IPS DF 4.7 (cell line): ENCODE measurements around the gene SLC38A11.

Source experiments
- DNase-seq: peaks from one replicate; pipeline ENCODE4 v3.0.0-alpha.2; 2013; ENCODE audit warnings: low spot score; ENCODE audit errors: extremely low read depth

The SLC38A11 gene

DNA sequence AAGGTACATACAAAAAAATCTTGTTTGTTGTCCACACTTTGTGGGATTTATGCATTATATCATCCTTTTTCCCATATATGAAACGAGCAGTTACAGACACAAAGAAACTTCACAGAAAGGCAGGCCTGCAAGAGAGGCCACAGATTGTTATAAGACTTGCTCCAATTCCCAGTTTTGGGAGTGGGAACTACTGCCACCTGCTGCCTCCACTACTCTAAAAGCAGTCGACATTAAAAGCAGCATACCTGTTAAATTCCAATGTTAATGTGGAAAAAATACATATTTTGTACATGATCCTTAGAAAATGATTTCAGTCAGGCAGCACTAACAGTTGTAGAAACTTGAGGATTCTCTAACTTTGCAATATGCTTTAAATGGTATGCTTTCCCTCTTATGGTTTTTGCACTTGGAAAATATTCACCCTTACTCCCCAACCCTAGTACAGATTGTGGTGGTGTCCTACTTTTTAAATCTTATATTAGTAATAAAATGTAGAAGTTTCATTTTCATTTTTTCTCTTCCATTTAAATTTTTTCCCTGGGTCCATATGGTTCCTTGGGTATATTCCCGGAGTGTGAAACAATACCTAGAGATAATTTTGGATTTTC, 37.9 kb downstream of the SLC38A11 start:
- DNase-seq: no peak

DNA sequence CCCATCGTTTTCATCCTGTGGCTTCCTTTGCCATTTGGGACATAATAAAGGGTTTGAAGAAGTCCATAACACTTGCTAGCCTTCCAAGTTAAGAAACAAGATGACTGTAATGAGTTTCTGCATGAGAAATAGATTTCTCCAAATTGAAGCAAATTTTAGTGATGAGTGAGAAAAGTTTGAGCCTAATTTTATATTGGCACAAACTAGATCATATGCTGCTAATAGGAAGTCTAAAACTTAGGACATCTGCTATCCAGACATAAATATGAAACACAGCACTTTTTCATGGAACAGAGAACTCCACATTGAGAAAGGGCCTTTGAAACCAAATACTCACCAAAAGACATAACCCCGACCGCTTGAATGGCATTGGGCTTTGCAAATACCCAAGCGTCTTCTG, 39.8 kb downstream of the SLC38A11 start:
- DNase-seq: no peak

DNA sequence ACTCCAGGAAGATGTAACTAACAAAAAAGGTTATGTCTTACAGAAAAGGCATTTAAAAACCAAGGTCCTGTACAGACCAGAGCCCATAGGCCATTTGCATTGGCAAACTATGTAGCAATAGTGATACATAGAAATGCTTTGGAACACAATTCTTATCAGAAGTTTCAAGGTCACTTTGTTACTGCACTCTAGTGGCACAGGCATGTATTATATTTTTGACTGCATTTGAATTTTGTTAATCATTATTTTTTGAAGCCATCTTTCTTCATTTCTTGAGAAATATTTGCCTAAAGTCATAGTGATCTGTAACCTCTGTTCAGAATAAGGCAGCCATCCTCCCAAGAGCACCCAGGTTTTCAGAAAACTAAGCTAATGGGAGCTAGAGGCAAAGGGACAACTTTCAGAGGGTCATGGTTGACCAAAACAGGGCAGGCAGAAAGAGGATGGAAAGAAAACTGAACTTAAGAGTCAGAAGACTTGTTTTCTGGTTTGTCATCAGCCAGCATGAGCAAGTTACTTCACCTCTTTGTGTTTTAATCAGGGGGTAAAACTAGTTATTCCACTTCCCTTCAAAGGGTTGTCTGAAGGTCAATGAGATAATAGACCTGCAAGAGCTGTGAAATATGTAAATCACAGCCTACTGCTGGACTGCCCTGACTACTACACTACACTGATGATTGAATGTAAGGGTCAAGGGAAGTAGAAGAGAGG, 41.5 kb downstream of the SLC38A11 start:
- no peak for DNase-seq

DNA sequence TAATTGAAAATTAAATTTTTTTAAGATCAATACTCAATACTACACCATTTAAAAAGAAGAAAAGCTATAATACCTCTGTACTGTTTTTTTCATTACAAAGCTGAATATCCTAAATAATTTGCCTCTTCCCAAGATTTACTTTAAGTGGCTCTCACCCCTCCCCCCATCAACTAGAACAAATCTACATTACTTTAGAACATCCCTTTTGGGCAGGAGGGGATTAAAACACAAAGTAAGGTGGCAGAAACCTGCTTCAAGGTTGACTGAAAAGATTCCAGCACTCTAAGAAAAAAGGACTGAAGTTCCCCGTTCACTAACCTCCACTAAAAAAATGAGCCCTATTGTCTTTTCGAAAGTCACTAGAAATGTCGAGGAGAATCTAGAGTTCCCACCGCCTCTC, 42.3 kb downstream of the SLC38A11 start:
- DNase-seq: no peak

- DNase-seq: no peak
Measured at GRCh38 chr2:164911832-164912231, 43.5 kb downstream of the SLC38A11 start.

- no peak for DNase-seq
Measured at GRCh38 chr2:164910101-164910899, 45.0 kb downstream of the SLC38A11 start.

- DNase-seq: no peak
Measured at GRCh38 chr2:164906947-164907346, 48.4 kb downstream of the SLC38A11 start.

DNA sequence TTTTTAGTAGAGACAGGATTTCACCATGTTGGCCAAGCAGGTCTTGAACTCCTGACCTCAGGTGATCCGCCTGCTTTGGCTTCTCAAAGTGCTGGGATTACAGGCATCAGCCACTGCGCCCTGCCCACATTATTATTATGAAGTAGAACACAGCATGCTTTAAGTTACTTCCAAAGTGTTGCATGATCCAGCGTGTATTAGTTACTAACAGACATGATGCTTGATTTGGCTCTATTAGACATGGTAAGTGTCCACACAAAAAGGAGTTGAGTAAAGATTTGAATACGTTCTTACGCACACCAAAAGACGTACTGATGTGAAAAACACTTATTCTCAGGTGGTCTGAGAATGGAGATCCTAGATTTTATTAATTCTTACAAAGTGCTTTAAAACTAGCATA, 50.0 kb downstream of the SLC38A11 start:
- no peak for DNase-seq

- DNase-seq: no peak
Measured at GRCh38 chr2:164903951-164904350, 51.4 kb downstream of the SLC38A11 start.

GRCh38 chr2:164903204-164903603, 52.1 kb downstream of the SLC38A11 start:
- DNase-seq: no peak

- DNase-seq: no peak
Measured at GRCh38 chr2:164899121-164899520, 56.2 kb downstream of the SLC38A11 start.

DNA sequence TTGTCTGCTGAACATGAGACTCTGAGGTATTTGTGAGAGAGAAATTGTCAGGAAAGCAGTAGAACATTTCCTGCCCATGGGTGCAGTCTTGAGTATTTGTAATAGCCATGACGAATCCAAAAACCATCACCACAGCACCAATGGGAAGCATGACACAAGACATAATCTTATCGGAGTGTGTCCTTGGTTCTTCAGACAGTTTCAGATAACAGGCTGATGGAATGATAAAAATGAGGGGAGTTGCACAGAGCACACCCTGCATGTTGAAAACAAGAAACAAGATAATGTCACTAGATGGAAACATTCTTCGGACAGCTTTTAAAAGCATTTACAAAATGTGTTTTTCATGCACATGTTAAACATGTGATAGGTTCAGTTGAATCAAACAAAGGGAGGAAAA, 56.9 kb downstream of the SLC38A11 start:
- no peak for DNase-seq

DNA sequence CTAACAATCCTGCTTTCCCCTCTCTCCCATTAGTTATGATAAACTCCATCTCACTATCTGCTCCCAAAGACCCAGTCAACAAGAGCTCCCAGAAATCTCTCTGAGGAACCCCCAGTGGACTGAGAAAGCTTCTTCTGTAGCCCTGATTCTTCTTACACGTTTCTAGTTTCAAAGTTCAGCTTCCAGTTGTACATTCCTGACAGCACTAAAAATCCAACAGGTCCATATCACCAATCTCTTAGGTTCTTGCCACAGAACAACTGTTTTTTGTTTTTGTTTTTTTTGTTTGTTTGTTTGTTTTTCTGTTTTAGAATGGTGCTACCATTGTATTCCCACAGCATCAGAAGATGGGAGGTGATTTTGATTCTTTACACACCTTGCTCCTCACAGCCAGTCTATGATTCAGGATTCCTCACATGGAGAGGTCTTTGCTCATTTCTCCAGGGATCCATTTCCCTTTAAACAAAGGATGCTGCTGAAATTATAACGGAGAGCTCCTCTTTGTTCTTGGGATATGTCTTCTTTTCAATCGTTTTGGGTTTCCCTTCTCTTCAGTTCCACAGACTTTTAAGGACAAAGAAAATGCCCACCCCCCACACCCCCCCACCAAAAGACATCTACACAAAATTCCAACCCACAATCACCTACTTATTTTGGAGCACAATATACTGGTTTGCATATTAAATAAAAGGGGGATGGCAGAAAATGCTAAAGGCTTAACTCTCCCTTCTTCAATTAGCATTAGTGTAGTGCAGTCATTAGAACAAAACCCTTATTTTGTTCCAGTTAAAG, 57.7 kb downstream of the SLC38A11 start:
- DNase-seq: no peak

DNA sequence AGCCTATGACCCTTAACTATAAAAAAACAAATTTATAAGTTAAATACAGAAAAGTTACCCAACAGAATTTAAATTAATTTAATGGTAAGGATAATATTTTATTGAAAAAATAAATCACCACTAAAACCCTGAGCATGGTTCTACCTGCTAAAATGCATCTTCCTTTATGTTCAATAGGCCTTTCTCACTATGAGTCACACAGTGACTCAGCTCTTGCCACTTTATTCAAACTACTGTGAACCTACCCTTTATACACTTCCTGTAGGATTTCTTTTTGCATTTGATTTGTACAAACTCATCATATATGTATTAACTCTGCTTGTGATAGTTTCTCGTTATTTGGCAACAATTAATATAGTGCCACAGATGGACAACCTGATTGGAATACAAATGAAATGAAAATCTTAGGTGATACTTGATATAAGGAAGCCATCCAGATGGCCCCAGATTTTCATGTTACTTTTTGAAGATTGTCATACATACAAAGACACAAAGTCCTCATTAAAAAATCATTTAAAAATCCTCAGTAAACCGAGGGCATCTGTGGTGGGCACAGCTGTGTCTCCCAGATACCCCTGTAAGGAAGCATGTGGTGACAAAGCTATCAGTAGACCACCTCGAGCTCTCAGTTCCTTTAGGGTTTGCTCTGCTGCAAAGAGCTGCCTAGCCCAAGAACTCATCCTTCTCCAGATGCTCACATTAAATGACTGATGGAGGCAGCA, 58.5 kb downstream of the SLC38A11 start:
- no peak for DNase-seq

- no peak for DNase-seq
Measured at GRCh38 chr2:164896226-164896625, 59.1 kb downstream of the SLC38A11 start.

DNA sequence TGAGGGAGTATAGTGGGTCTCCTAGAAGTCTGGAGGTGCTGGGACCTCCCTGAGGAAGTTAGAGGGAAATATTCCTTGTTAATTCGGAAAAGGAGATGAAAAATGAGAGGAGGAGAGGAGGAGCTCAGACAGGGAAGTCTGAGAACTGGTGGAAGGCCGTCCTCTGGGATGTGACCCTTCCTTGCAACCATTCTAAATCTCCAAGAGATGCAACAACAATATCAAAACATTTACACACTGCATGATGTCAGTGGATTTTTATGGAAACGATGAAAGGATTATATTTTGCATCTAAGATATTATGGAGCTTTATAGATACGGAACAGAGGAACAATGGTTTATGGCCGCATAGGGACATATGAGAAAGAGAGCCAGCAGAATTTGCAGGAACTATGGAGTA, 63.9 kb downstream of the SLC38A11 start:
- no peak for DNase-seq

DNA sequence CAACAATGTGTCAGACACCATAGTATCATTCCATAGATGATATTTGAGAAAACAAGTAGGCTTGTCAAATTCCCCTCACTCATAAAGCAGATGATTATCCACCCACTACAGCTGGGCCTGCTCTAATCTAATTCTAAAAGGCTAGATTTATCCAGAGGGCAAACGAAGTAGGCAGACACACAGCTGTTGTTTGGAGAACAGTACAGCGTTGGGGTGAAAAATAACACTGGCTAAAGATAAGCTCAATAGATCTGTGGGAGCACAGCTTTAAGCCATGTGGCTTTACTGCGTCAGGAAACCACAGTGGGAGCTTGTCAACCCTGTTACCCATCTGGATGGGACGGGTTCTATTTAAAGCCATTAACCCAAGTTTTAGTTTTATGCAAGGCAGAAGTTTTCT, 64.8 kb downstream of the SLC38A11 start:
- DNase-seq: no peak

DNA sequence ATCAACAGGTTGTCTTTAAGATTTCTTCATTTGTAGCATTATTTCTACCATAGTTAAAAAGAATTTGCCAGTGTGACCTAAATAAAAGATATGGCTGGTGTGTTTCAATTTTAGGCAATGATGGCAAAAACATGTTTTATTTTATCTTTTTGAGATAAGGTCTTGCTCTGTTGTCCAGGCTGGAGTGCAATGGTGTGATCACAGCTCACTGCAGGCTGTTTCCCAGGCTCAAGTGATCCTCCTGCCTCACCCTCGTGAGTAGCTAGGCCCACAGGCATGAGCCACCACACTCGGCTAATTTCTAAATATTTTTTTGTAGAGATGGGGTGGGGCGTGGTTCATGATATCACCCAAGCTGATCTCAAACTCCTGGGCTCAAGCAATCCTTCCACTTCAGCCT, 66.7 kb downstream of the SLC38A11 start:
- no peak for DNase-seq

GRCh38 chr2:164887434-164888144, 67.7 kb downstream of the SLC38A11 start:
- DNase-seq: no peak

- no peak for DNase-seq
Measured at GRCh38 chr2:164882276-164882675, 73.0 kb downstream of the SLC38A11 start.
